Putamen (tissue), 1 donor: Measurements from ENCODE around the gene SYNPO.

Experiments used
- DNase-seq: peaks from one replicate; pipeline ENCODE4 v3.0.0-alpha.2; 2016; ENCODE audit warnings: low spot score

The SYNPO gene

GRCh38 chr5:150640311-150641005, at the start of gene SYNPO:
TSS of gene SYNPO (plus strand) at chr5:150640660. CDS start at chr5:150648276, 7,616 bp downstream.
- peak; percentile 76 for DNase-seq

DNA sequence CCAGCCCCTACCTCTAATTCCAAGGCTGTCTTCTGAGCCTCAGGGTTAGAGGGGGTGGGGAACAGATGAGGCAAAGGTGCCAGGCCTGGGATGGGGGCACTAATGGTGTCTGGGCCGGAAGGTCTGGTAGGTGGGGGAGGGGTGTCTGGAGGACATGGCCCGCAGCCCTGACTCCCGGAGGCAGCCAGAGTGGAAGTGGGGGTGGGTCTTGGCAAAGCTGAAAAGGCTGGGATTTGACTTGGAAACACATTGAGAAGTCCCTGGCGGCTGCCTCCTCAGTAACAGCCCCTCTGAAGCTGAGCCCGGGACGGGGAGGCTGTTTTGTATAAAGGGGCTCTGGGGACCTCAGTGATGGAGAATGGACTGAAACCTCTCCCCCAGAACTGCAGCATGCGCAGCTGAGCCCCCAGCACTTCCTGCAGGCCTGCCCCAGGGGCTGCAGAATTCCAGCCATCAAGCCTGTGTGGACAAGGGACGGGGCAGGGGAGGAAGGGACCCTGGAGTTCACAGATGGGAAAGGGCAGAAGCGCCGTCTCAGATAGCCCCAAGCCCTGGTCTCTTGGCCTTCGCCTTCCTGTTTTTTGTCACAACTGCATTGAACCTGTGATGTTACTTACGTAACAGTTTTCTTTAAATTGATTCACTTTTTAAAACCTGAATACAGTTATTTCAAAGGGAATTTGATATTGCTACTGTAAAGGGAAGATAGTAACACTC, 49.3 kb upstream of the SYNPO start:
- DNase-seq, result peak; percentile 18

DNA sequence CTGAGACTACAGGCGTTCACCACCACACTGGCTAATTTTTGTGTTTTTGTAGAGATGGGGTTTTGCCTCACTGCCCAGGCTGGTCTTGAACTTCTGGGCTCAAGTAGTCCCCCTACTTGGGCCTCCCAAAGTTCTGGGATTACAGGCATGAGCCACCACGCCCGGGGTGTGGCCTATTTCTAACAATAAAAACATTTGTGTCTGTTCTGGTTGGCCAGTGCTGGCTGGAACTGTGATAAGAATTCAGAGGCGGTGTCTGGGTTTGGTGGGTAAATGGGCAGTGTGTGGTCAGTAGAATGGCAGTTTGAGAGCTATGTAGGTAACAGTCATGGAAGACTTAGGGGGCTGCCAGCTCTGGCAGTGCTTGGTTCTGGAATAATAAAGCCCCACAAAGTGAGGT, 46.9 kb upstream of the SYNPO start:
- DNase-seq, result no peak

DNA sequence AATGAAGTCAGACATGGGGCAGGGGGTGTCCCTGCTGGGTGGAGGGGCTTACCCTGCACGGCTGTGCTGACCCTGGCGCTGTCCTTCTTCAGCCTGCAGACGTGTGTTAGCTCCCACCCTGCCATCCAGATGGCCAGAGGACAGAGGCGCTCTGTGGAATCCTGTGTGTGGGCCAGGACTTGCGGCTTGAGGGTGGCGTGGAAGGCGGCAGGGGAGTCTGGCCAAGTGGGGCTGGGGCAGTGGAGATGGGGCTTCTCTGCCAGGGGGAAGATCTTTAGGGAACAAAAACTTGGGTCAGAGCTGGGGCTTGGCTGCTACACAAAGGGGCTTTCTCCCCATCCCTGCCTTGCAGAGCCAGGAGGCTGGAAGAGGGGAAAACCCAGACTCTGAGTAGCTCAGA, 46.5 kb upstream of the SYNPO start:
- no peak for DNase-seq

- DNase-seq, result no peak
Measured at GRCh38 chr5:150595466-150596031, 44.9 kb upstream of the SYNPO start.

- DNase-seq, result no peak
Measured at GRCh38 chr5:150596313-150596712, 44.1 kb upstream of the SYNPO start.

DNA sequence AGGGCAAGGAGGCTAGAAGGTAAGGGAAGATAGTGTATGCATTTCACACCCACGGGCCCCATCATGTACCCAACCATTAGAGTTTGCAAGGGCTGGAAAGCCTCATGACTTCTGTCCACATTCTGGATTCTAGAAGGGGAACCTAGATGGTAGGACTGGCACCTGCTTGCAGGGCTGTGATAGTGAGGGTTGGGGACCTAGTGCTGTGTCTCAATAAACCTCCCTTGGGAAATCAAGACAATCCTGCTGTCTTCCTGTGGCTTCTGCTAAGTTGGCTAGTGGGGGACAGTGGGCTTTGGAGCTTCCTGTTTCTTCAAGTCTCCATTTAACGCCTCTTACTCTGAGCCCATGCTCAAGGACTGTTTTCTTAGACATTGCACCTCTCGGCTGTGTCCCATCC, 43.6 kb upstream of the SYNPO start:
- no peak for DNase-seq

- no peak for DNase-seq
Measured at GRCh38 chr5:150598006-150598405, 42.5 kb upstream of the SYNPO start.

DNA sequence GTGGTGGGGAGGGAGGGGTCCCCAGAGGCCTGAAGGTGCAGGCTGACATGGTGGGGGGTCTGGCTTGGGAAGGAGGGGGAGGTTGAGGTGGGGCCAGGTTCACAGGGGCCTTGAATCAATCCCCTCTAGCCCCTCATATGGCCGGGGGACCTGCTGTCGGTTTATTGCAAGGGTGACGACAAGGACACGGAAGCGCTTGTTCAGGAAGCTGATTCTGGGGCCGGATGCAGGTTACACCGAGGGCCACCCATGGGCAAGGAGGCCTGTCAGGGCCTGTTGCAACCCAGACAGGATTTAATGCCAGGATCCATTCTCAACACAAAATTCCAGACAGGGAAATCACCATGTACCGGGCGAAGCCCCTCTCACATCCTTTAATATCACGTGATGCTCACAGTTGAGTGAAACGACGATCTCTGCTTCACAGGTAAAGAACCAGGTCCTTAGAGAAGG, 41.6 kb upstream of the SYNPO start:
- no peak for DNase-seq

DNA sequence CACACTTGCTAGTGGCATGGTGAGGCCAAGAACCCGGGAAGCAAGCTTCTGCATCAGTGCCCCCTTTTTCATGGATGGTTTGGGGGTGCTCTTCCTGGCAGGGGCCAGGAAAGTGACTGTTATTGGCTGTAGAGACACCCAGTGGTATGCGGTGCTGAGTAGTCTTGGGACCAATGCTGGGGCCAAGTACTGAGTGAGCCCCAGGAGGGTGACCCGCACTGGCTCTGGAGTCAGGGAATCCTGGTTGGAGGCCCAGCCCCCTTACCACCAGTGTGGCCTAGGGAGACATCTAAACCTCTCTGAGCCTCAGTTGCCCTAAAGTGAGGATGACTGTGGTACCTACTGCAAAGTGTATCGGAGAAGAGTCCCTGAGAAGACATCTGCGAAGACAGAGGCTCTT, 41.2 kb upstream of the SYNPO start:
- no peak for DNase-seq

- DNase-seq, result no peak
Measured at GRCh38 chr5:150599917-150600511, 40.4 kb upstream of the SYNPO start.

- no peak for DNase-seq
Measured at GRCh38 chr5:150600616-150601490, 39.6 kb upstream of the SYNPO start.

GRCh38 chr5:150601491-150602345, 38.7 kb upstream of the SYNPO start:
- no peak for DNase-seq

GRCh38 chr5:150603052-150603451, 37.4 kb upstream of the SYNPO start:
- DNase-seq, result no peak

- no peak for DNase-seq
Measured at GRCh38 chr5:150603491-150603890, 37.0 kb upstream of the SYNPO start.

GRCh38 chr5:150604010-150604409, 36.5 kb upstream of the SYNPO start:
- DNase-seq, result no peak

- DNase-seq, result no peak
Measured at GRCh38 chr5:150604894-150605440, 35.5 kb upstream of the SYNPO start.

GRCh38 chr5:150605546-150605945, 34.9 kb upstream of the SYNPO start:
- DNase-seq, result no peak

DNA sequence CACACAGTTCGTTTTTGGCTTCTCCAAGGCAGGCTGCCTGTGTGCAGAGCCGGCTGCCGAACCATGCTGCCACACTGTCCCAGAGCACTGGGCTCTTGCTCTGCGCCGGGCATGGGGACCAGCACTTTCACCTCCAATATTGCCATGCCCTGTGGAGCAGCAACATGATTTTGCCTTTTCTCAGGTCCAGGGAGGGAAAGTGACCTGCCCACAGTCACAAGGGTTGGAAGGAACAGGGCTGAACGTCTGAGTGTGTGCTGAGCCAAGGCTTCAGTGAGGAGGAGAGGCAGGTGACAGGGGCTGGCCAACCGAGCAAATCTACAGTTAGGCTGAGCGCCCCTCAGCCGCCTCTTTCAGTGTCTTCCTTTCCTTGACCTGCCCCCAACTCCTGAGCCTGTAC, 34.0 kb upstream of the SYNPO start:
- no peak for DNase-seq

DNA sequence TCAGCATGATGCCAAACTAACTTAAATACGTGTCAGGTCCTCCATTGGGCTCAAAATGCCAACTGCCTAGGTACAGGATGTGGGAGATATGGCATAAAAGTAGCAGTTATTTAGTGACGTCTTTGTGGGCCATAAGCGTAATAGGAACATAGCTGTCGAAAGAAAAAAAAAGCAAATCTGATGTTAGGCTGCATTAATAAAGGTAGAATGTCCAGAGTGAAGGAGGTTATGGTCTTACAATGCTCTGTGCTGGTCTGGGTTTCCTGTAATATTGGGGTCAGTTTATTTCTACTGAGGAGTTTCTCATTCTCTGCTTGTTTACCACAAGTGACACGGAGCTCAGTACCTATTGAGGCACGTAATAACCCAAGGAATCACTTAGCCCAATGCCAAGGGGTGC, 33.4 kb upstream of the SYNPO start:
- no peak for DNase-seq

GRCh38 chr5:150607991-150608390, 32.5 kb upstream of the SYNPO start:
- no peak for DNase-seq
